ENCODE measurements around the gene CEP112. TPM values are rescaled to one million over a fixed set of nuclear protein-coding genes. Genes with fewer than 3 reads are reported as not detected.

CEP112 gene
- total RNA-seq, 1 donor from 2014 or later, result 9.7 TPM

- no peaks in the 10 kb centered on the region for H3K27me3 ChIP-seq
Measured at GRCh38 chr17:66146394-66146793, 45.5 kb downstream of the CEP112 start.

GRCh38 chr17:66143657-66144282 lies 48.2 kb downstream of the CEP112 start:
- Histone ChIP-seq H3K4me3 (no peak overlapping the region), H3K27ac (no peak overlapping the region), H4K20me1 (ENCODE audit: low read depth) (no peaks in the 10 kb centered on the region), H3K9me3 (ENCODE audit: low read depth) (no peaks in the 10 kb centered on the region), H3K4me2 (no peak overlapping the region), H3K79me2 (ENCODE audit: low read depth) (no peaks in the 10 kb centered on the region), H3K27me3 (no peaks in the 10 kb centered on the region), H3K9ac (no peak overlapping the region), H3K4me1 (no peaks in the 10 kb centered on the region), H3K36me3 (no peaks in the 10 kb centered on the region), H3F3A (ENCODE audit: low read depth) (no peaks in the 10 kb centered on the region), H2AFZ (replicated peaks) (no peak overlapping the region)
- no peak for TF ChIP-seq EZH2 (IDR thresholded peaks at IDR 0.05)
- TF ChIP-seq CTCF (IDR thresholded peaks at IDR 0.05), result no peak
- no peak for TF ChIP-seq EZH2phosphoT487 (IDR thresholded peaks at IDR 0.05)
- Mint-ChIP-seq H3K27me3 (ENCODE audit: insufficient read depth, low read depth) (no peaks in the 10 kb centered on the region), H3K4me3 (no peak overlapping the region), H3K36me3 (peaks cover 34% of the 10 kb centered on the region), H3K9me3 (no peaks in the 10 kb centered on the region), H3K27ac (no peak overlapping the region), H3K4me1 (no peaks in the 10 kb centered on the region)
- no peak for DNase-seq (ENCODE audit: low spot score)

More at GRCh38 chr17:66146394-66146793, 45.5 kb downstream of the CEP112 start:
- no peaks in the 10 kb centered on the region for H4K20me1 ChIP-seq (ENCODE audit: low read depth)
- Mint-ChIP-seq H3K27ac (no peak overlapping the region), H3K9me3 (no peaks in the 10 kb centered on the region), H3K36me3 (peaks cover 39% of the 10 kb centered on the region), H3K4me3 (no peak overlapping the region), H3K27me3 (ENCODE audit: insufficient read depth, low read depth) (no peaks in the 10 kb centered on the region), H3K4me1 (no peaks in the 10 kb centered on the region)
- TF ChIP-seq CTCF (IDR thresholded peaks at IDR 0.05), result no peak
- no peak for TF ChIP-seq EZH2phosphoT487 (IDR thresholded peaks at IDR 0.05)
- no peak for TF ChIP-seq EZH2 (IDR thresholded peaks at IDR 0.05)
- no peaks in the 10 kb centered on the region for H3F3A ChIP-seq (ENCODE audit: low read depth)
- H3K9me3 ChIP-seq (ENCODE audit: low read depth), result no peaks in the 10 kb centered on the region
- no peak for DNase-seq (ENCODE audit: low spot score)
- no peaks in the 10 kb centered on the region for H3K4me1 ChIP-seq
- H3K9ac ChIP-seq, result no peak overlapping the region
- no peaks in the 10 kb centered on the region for H3K79me2 ChIP-seq (ENCODE audit: low read depth)
- H3K4me2 ChIP-seq, result no peak overlapping the region
- H2AFZ ChIP-seq (replicated peaks), result no peak overlapping the region
- H3K27ac ChIP-seq, result no peak overlapping the region
- no peak overlapping the region for H3K4me3 ChIP-seq
- no peaks in the 10 kb centered on the region for H3K36me3 ChIP-seq

- H3K9ac ChIP-seq, result no peak overlapping the region
- no peaks in the 10 kb centered on the region for H3K79me2 ChIP-seq (ENCODE audit: low read depth)
- no peaks in the 10 kb centered on the region for H3K4me1 ChIP-seq
- no peak overlapping the region for H3K4me3 ChIP-seq
- TF ChIP-seq EZH2 (IDR thresholded peaks at IDR 0.05), result no peak
- TF ChIP-seq CTCF (IDR thresholded peaks at IDR 0.05), result no peak
- TF ChIP-seq EZH2phosphoT487 (IDR thresholded peaks at IDR 0.05), result no peak
- H2AFZ ChIP-seq (replicated peaks), result no peak overlapping the region
- Mint-ChIP-seq H3K36me3 (peaks cover 39% of the 10 kb centered on the region), H3K4me1 (no peaks in the 10 kb centered on the region), H3K27me3 (ENCODE audit: insufficient read depth, low read depth) (no peaks in the 10 kb centered on the region), H3K9me3 (peaks cover 8% of the 10 kb centered on the region), H3K4me3 (no peak overlapping the region), H3K27ac (no peak overlapping the region)
- no peaks in the 10 kb centered on the region for H4K20me1 ChIP-seq (ENCODE audit: low read depth)
- no peaks in the 10 kb centered on the region for H3K36me3 ChIP-seq
- H3F3A ChIP-seq (ENCODE audit: low read depth), result no peaks in the 10 kb centered on the region
- no peak overlapping the region for H3K27ac ChIP-seq
- no peak for DNase-seq (ENCODE audit: low spot score)
- no peaks in the 10 kb centered on the region for H3K27me3 ChIP-seq
- no peaks in the 10 kb centered on the region for H3K9me3 ChIP-seq (ENCODE audit: low read depth)
- no peak overlapping the region for H3K4me2 ChIP-seq
Measured at GRCh38 chr17:66142428-66142827, 49.5 kb downstream of the CEP112 start.

Data from neural progenitor cell (in vitro differentiated cells).